Activated T-cell treated with anti-CD3 and anti-CD28 coated beads for 48 hours (primary cell): ENCODE results near the gene PLB1.
"Not testable (repeated sequence)": the region's sequence is repeated elsewhere in the genome, so short reads cannot be mapped to it uniquely, and the experiment has no call there.

Experiments used
- DNase-seq: peaks from one replicate; pipeline ENCODE4 v3.0.0-alpha.2; 2020; ENCODE audit warnings: low read depth

PLB1 gene

DNA sequence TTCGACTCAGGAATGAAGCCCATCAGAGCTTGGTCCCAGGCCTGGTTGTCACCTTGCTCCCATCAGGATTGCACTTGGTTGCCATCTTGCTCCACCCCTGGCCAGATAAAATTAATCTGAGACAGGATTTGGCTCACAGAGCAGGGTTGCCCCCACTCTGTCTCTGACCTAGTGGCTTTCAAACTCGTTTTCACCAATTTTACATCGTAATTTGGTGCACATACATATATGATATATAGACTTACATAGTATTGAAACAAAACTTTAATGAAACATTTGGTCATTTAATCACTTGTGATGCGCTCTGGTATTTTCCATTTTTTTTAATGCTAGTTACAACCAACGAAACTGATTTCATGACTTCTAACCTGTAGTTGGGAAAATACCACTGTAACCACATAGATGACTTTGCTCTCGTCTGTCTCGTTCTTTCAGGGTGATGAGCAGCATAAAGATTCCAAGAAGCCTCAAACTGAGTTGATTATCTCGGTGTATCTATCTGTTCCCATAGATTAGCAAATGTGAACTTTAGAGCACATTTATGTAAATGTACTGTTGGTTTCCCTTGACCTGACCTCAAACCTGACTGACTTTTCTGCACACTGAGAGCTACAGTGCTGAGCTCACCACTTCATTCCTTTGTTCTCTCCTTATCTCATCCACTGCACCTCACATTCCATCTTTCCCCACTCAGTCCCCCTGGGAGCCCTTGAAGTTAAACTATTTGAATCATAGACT is 30.5 kb upstream of the PLB1 start:
- DNase-seq, result no peak

GRCh38 chr2:28469304-28469703 is 26.6 kb upstream of the PLB1 start:
- no peak for DNase-seq

DNA sequence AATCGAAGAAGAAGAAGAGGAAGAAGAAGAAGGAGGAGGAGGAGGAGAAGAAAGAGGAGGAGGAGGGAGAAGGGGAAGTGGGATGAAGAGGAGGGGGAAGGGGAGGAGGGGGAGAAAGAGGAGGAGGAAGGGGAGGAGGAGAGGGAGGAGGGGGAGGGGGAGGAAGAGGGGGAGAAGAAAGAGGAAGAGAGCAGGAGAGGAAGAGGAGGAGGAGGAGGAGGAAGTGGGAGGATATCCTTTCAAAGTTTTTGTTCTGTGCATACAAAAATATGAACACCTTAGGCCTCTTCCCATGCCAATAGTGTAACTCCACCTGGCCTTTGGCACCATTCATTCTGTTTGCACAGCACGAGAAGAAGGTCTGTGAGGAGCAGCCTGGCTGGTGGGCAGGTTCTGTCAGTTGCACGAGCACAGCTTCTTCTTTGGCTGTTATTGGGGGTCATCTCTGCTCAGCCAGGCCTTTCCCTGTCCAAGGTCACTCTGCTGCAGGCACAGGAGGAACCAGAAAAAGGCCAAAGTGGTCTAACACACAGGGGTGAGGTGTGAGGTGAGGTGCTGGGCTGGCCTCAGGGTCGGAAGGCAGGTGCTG is 25.8 kb upstream of the PLB1 start:
- no peak for DNase-seq

- no peak for DNase-seq
These were observed 25.1 kb upstream of the PLB1 start for GRCh38 chr2:28470759-28471158.

- DNase-seq, result no peak
These were observed 24.6 kb upstream of the PLB1 start for GRCh38 chr2:28471214-28471613.

DNA sequence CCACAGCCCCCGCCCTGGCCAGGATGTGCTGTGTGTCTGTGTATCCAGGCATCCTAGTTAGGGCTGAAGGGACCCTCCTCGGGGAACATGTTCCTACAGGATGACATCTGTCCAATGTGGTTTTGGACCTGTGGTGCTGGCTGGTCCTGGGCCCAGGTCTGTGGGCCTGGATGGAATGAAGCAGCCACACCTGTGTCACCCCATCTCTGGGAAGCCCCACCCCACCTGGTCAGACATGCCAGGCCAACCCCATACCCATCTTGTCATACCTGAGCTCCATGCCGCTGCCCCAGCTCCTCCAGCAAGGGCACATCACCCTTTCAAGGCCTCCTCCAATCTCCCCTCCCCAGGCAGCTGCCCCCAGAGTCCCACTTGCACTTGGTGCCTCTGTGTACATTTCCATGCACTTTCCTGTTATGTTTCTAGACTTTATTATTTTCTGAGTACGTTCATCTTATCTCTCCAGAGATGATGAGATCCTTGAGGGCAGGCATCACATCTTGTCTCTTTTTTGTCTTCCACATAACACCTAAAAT is 24.1 kb upstream of the PLB1 start:
- DNase-seq, result no peak

- DNase-seq, result not testable (repeated sequence)
These were observed 23.2 kb upstream of the PLB1 start for GRCh38 chr2:28472641-28473040.

DNA sequence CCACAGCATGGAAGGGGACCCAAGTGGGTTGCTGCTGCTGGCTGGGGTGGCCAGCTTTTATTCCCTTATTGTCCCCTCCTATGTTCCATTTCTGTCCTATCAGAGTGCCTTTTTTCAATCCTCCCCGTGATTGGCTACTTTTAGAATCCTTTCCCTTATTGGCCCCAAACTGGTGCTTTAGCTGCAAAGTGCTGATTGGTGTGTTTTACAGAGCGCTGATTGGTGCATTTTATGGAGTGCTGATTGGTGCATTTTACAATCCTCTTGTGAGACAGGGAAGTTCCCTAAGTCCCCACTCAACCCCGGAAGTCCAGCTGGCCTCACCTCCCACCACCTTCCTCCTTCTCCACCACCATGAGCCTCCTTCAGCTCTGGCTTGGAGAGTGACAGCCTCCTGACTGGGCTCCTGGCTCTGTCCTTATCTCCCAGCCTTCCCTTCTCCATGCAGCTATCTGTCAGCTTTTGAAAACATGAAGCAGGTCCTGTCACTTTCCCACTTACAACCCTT is 20.7 kb upstream of the PLB1 start:
- DNase-seq, result no peak

GRCh38 chr2:28477087-28477486 is 18.8 kb upstream of the PLB1 start:
- no peak for DNase-seq

DNA sequence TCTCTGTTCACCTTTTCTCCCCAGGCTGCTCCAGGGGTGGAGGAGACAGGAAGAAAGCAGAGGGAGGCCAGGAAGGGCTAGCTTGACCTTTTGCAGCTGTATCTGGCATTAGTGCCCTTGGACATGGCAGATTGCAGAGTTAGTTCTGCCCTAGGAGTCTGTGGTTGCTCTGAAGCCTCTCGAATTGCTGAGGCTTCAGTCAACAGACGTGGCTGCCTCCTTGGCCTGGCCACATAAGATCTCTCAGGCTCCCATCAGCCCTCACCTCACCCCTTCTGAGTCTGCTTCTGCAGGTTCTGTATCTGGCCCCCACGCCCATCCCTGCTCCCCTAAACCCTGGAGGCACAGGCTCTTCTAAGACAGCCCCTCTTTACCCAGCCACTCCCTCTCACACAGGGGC is 18.2 kb upstream of the PLB1 start:
- no peak for DNase-seq

GRCh38 chr2:28480403-28481049 is 15.3 kb upstream of the PLB1 start:
- no peak for DNase-seq

GRCh38 chr2:28481905-28482304 is 14.0 kb upstream of the PLB1 start:
- no peak for DNase-seq

- DNase-seq, result no peak
These were observed 11.0 kb upstream of the PLB1 start for GRCh38 chr2:28484835-28485234.

GRCh38 chr2:28486526-28486925 is 9.3 kb upstream of the PLB1 start:
- DNase-seq, result no peak

GRCh38 chr2:28487258-28487657 is 8.6 kb upstream of the PLB1 start:
- no peak for DNase-seq

GRCh38 chr2:28488083-28488830 is 7.6 kb upstream of the PLB1 start:
- no peak for DNase-seq

DNA sequence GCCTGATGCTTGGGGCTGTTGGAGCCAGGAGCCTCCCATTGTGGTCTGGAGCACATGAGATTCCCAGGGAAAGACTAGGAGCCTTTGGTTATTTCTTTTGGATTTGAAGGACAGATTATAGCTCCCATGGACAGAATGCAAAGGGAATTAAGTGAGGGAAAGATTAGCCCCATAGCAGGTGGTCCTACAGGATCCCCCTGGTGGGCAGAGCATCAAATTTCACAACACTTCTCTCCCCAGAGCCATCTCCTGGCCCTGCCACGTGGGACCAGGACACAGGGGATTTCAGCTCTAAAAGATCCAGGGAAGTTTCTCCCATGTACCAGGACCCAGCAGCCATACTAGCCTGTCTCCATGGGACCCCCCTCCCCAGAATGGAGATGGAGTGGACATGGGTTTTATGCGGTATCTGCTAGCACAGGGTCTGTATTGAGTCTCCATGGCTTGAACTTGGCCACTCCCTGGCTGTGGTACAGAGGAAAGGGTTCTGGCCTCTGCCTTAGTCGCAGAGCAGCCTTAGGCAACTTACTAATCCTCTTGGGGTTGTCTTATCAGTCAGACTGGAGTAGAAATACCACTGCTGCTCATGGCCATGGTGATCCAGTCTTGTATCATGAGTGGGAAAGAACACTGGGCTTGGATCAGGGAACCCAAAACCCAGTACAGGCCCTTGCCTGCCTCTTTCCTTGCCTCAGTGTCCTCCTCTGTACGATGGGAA is 6.8 kb upstream of the PLB1 start:
- no peak for DNase-seq

DNA sequence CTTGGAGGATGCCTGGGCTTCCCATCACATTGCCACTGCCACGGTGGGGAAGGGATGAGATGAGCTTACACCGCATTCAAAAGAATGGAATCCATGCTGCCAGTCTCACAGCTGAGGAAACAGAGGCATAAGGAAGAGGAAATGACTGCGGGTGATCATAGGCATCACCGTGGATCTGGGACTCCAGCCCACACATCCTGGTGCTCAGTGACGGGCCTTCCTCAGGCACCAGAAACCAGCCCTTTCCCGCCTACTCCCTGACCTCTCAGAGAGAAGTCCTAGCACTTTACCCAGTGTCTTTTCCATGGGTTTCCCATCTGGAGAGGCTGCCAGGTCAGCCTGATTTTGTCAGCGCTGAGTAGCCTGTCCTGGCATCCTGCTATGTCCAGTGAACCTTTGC is 5.3 kb upstream of the PLB1 start:
- no peak for DNase-seq

GRCh38 chr2:28492282-28492681 is 3.6 kb upstream of the PLB1 start:
- DNase-seq, result no peak

DNA sequence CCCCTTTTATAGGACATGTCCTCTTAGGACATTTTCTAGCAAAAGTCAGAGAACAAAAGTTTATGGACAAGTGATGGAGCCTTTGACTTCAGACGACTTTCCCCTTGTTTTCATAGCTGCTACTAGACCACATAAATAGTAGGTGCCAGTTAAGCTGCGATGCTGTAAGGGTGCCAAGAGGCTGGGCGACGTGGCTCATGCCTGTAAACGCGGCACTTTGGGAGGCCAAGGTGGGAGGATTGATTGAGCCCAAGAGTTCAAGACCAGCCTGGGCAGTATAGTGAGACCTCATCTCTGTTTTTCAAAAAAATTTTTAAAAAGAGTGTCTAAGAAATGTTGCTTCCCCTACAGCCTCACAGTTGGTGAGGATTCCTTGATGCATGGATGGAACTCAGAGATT is 2.2 kb upstream of the PLB1 start:
- no peak for DNase-seq

- no peak for DNase-seq
These were observed 921 bp downstream of the PLB1 start for GRCh38 chr2:28496781-28497180.

- no peak for DNase-seq
These were observed 1.3 kb downstream of the PLB1 start for GRCh38 chr2:28497206-28497605.
